Ishikawa (cell line): ENCODE data around the gene DIS3L2.

Source experiments
- CEBPB ChIP-seq: IDR thresholded peaks from 2 replicates; pipeline ENCODE4 v1.6.1; 2012
- CREB1 ChIP-seq: IDR thresholded peaks from 2 replicates; pipeline ENCODE4 v1.6.1; 2012; ENCODE audit warnings: low read depth
- EGR1 ChIP-seq: IDR thresholded peaks from 2 replicates; pipeline ENCODE4 v1.6.1; 2012
- EP300 ChIP-seq: IDR thresholded peaks from 2 replicates; pipeline ENCODE4 v1.6.1; 2012; ENCODE audit warnings: borderline replicate concordance
- FOXM1 ChIP-seq: IDR thresholded peaks from 2 replicates; pipeline ENCODE4 v1.6.1; 2012; ENCODE audit warnings: low read depth, borderline replicate concordance
- MAX ChIP-seq: IDR thresholded peaks from 2 replicates; pipeline ENCODE4 v1.6.1; 2012
- NFIC ChIP-seq: IDR thresholded peaks from 2 replicates; pipeline ENCODE4 v1.6.1; 2012
- RAD21 ChIP-seq: IDR thresholded peaks from 2 replicates; pipeline ENCODE4 v1.6.1; 2012; ENCODE audit warnings: low read depth
- TAF1 ChIP-seq: IDR thresholded peaks from 2 replicates; pipeline ENCODE4 v1.6.1; 2012; ENCODE audit warnings: low read depth, mild to moderate bottlenecking
- TEAD4 ChIP-seq: IDR thresholded peaks from 2 replicates; pipeline ENCODE4 v1.6.1; 2012
- YY1 ChIP-seq: IDR thresholded peaks from 2 replicates; pipeline ENCODE4 v1.6.1; 2012; ENCODE audit warnings: low read depth
- ZBTB7A ChIP-seq: IDR thresholded peaks from 2 replicates; pipeline ENCODE4 v1.6.1; 2012; ENCODE audit warnings: low read depth
- TF ChIP-seq, protein P1 (sequence below): IDR thresholded peaks from 2 replicates; pipeline ENCODE4 v1.6.1; 2012
- TF ChIP-seq, protein P2 (sequence below): IDR thresholded peaks from 2 replicates; pipeline ENCODE4 v1.6.1; 2012; ENCODE audit warnings: low read depth, mild to moderate bottlenecking

The DIS3L2 gene

GRCh38 chr2:231942180-231942579 is 19.3 kb upstream of the DIS3L2 start:
- TF ChIP-seq YY1 (no peak), TAF1 (no peak), RAD21 (no peak), FOXM1 (no peak), CREB1 (no peak), CEBPB (no peak), EGR1 (no peak)
- TF ChIP-seq, protein P1, sequence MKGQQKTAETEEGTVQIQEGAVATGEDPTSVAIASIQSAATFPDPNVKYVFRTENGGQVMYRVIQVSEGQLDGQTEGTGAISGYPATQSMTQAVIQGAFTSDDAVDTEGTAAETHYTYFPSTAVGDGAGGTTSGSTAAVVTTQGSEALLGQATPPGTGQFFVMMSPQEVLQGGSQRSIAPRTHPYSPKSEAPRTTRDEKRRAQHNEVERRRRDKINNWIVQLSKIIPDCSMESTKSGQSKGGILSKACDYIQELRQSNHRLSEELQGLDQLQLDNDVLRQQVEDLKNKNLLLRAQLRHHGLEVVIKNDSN = no peak

DNA sequence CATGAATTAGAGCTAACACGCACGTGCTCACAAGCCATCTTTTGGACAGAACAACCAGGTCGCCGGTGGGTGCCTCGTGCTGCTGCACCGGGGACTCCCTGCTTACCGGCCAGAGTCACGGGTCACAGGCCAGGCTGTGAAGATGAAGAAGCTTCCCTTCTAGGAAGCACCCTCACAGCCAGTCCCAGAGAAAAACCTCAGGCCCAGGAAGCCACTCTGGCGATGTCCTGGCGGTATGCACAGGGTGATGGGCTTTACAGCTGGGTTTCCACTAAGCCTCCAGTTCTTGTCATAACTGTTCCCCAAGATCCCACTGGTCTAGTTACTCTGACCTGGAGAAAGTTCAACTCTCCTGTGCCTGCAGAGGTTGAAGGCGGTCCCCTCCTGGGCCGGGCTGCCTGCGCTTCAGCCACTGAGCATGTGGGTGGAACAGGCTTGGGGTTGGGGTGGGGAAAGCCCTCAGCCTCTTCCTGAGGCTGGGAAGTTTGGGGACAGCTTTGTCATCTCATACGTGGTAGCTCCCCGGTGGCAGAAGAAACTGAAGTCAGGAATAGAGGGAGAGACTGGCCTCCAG is 15.2 kb upstream of the DIS3L2 start:
- no peak for TF ChIP-seq RAD21

DNA sequence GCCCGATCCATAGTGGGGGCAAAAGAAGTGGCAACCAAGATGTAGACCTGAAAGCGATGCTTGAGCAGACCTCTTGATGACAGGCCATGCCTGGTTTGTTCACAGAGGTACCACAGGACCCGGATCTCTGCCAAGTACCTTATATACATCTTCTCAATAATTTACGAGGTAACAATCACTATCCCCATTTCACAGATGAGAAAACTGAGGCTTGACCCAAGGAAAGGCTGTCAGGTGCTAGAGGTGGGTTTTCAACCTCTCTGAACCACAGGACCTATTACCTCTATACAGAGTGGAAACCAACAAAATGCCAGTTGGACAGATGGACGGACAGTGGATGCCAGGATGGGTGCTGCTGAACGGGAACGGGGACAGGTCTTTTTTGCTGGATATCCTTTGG is 13.8 kb upstream of the DIS3L2 start:
- TF ChIP-seq TEAD4 (no peak), RAD21 (no peak)
- TF ChIP-seq, protein P2, sequence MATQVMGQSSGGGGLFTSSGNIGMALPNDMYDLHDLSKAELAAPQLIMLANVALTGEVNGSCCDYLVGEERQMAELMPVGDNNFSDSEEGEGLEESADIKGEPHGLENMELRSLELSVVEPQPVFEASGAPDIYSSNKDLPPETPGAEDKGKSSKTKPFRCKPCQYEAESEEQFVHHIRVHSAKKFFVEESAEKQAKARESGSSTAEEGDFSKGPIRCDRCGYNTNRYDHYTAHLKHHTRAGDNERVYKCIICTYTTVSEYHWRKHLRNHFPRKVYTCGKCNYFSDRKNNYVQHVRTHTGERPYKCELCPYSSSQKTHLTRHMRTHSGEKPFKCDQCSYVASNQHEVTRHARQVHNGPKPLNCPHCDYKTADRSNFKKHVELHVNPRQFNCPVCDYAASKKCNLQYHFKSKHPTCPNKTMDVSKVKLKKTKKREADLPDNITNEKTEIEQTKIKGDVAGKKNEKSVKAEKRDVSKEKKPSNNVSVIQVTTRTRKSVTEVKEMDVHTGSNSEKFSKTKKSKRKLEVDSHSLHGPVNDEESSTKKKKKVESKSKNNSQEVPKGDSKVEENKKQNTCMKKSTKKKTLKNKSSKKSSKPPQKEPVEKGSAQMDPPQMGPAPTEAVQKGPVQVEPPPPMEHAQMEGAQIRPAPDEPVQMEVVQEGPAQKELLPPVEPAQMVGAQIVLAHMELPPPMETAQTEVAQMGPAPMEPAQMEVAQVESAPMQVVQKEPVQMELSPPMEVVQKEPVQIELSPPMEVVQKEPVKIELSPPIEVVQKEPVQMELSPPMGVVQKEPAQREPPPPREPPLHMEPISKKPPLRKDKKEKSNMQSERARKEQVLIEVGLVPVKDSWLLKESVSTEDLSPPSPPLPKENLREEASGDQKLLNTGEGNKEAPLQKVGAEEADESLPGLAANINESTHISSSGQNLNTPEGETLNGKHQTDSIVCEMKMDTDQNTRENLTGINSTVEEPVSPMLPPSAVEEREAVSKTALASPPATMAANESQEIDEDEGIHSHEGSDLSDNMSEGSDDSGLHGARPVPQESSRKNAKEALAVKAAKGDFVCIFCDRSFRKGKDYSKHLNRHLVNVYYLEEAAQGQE = no peak
- TF ChIP-seq, protein P1 = no peak

DNA sequence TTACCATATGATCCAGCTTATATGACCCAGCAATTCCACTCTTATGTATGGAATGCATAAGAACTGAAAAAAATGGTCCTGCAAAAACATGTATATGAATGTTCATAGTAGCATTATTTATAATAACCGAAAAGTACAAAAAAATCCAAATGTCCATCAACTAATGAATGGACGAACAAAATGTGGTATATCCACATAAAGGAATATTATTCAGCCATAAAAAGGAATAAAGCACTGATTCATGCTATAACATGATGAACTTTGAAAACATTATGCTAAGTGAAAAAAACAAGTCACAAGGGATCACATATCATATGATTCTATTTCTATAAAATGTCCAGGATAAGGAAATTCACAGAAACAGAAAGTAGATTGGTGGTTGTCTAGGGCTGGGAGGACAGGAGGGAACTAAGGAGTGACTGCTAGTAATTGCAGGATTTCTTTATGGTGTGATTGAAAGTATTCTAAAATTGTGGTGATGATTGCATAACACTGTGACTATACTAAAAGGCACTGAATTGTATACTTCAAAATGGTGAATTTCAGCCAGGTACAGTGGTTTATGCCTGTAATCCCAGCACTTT is 10.0 kb upstream of the DIS3L2 start:
- no peak for TF ChIP-seq TAF1
- TF ChIP-seq FOXM1 = no peak
- no peak for TF ChIP-seq CREB1
- TF ChIP-seq, protein P1 = no peak
- TF ChIP-seq YY1 = no peak
- TF ChIP-seq MAX = no peak
- TF ChIP-seq NFIC = no peak
- TF ChIP-seq, protein P2 = no peak
- no peak for TF ChIP-seq TEAD4
- no peak for TF ChIP-seq CEBPB
- TF ChIP-seq RAD21 = no peak
- TF ChIP-seq ZBTB7A = no peak

DNA sequence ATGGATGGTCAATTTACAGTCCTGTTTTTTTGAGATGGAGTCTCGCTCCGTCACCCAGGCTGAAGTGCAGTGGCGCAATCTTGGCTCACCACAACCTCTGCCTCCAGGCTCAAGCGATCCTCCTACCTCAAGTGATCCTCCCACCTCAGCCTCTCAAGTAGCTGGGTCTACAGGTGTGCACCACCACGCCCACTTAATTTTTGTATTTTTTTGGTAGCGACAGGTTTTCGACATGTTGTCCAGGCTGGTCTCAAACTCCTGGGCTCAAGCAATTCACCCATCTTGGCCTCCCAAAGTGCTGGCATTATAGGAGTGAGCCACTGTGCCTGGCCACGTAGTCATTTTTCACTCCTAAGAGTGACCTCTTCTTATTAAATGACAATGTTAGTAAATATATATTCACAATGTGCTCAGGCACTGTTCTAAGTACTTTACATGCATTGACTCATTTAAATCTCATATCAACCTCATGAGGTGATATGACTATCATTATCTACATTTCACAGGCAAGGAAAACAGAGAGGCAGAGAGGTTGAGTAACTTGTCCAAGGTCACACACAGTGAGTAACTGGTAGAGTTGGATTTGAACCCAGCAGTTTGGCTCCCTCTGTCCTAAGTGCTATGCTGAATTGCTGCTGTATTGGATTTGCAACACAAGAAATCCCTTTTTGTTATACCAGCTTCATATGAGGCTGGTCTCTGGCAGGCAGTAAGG is 5.6 kb upstream of the DIS3L2 start:
- TF ChIP-seq, protein P1 = no peak
- TF ChIP-seq RAD21 (no peak), YY1 (no peak)

GRCh38 chr2:231957913-231958763 is 3.4 kb upstream of the DIS3L2 start:
- no peak for TF ChIP-seq EP300
